GM12878 (cell line): ENCODE measurements around the gene ADORA2B. TPM values are rescaled to one million over a fixed set of nuclear protein-coding genes. Genes with fewer than 3 reads are reported as not detected.
A peak's percentile ranks its signal among the peaks of the same experiment; 100 is the strongest.

ENCODE experiments used
- ATAC-seq: fragments of 200-7000 bp; cut with Tn5 transposase; 3 replicates; pipeline ENCODE4 v1.9.1; 2020; ENCODE audit warnings: mild to moderate bottlenecking, moderate library complexity
- BruUV-seq: library from RNA; stranded (reverse); fragments of 400-500 nt; replicated peaks from 2 replicates; lab custom pipeline; 2021; lab: Mats Ljungman, UMichigan
- CTCF ChIA-PET: fragments of 300-600 bp; sonication (Branson Sonifier 250); formaldehyde crosslinking; extraction: SDS; loops from one replicate; lab custom pipeline; 2021; ENCODE audit warnings: inconsistent platforms; lab: Yijun Ruan, JAX
- POLR2A ChIA-PET: fragments of 350-600 bp; formaldehyde crosslinking; extraction: SDS; loops from one replicate; lab custom pipeline; 2021; ENCODE audit warnings: inconsistent platforms; lab: Charles Lee
- RAD21 ChIA-PET: fragments of 300-600 bp; sonication (Branson Sonifier 250); formaldehyde crosslinking; loops from one replicate; lab custom pipeline; 2023; ENCODE audit warnings: antibody characterized with exemption; ENCODE audit not compliant: unreplicated experiment; lab: Charles Lee
- SMC1A ChIA-PET: fragments of 300-600 bp; sonication (Branson Sonifier 250); formaldehyde crosslinking; loops from one replicate; lab custom pipeline; 2023; ENCODE audit not compliant: unreplicated experiment, uncharacterized antibody; lab: Charles Lee
- DNase-seq: peaks from one replicate; pipeline ENCODE4 v3.0.0-alpha.2; 2011; ENCODE audit warnings: low read depth, low spot score
- FAIRE-seq: peaks from 3 replicates; lab custom pipeline; 2011; peaks lifted over from hg19 to GRCh38; lab: Jason Lieb, UNC
- H2AFZ ChIP-seq: 2 replicates; pipeline ENCODE4 v1.6.0; 2011; ENCODE audit warnings: low read depth, low read length, control low read depth; ENCODE audit not compliant: control insufficient read depth
- H3K27ac ChIP-seq: 2 replicates; pipeline ENCODE4 v1.5.1; 2011; ENCODE audit warnings: control low read depth; ENCODE audit not compliant: control insufficient read depth, insufficient read depth
- H3K27me3 ChIP-seq, 2 experiments: replicated peaks in 1 of 2; 2 replicates each; pipeline versions ENCODE4 v1.6.0 to v1.6.1; 2011; ENCODE audit warnings: low read length in 1 of 2; ENCODE audit not compliant: control insufficient read depth in 2 of 2, insufficient read depth in 2 of 2
- H3K36me3 ChIP-seq, 2 experiments: 2 replicates each; pipeline ENCODE4 v1.5.1; 2011; ENCODE audit warnings: low read length in 1 of 2; ENCODE audit not compliant: control insufficient read depth in 2 of 2, insufficient read depth in 2 of 2
- H3K4me1 ChIP-seq: 2 replicates; pipeline ENCODE4 v1.6.1; 2011; ENCODE audit warnings: mild to moderate bottlenecking, low read length, moderate library complexity, mixed read lengths; ENCODE audit not compliant: control insufficient read depth, insufficient read depth
- H3K4me2 ChIP-seq: 2 replicates; pipeline ENCODE4 v1.6.0; 2011; ENCODE audit warnings: control low read depth; ENCODE audit not compliant: control insufficient read depth, insufficient read depth
- H3K4me3 ChIP-seq: fragments of 200-600 bp; sonication (generic); 2 replicates; pipeline ENCODE4 v1.5.1; 2016
- H3K79me2 ChIP-seq: 2 replicates; pipeline ENCODE4 v1.6.0; 2011; ENCODE audit warnings: low read length; ENCODE audit not compliant: control insufficient read depth, insufficient read depth
- H3K9ac ChIP-seq: 2 replicates; pipeline ENCODE4 v1.8.0; 2011; ENCODE audit warnings: low read length, control low read depth, mixed read lengths; ENCODE audit not compliant: control insufficient read depth, insufficient read depth
- H3K9me3 ChIP-seq: replicated peaks from 3 replicates; pipeline ENCODE4 v1.5.1; 2011; ENCODE audit warnings: mild to moderate bottlenecking, low read length; ENCODE audit not compliant: control insufficient read depth, insufficient read depth
- H4K20me1 ChIP-seq: 2 replicates; pipeline ENCODE4 v1.6.0; 2011; ENCODE audit not compliant: control insufficient read depth, insufficient read depth
- BRCA1 ChIP-seq: IDR thresholded peaks from 2 replicates; pipeline ENCODE4 v1.6.1; 2011; ENCODE audit warnings: low read depth, low read length, improper control_type of control experiment
- CREB1 ChIP-seq: IDR thresholded peaks from 2 replicates; pipeline ENCODE4 v1.6.1; 2012; ENCODE audit warnings: low read depth, mild to moderate bottlenecking, inconsistent platforms
- EZH2 ChIP-seq: IDR thresholded peaks from 2 replicates; pipeline ENCODE4 v1.6.1; 2012; ENCODE audit warnings: low read depth, mild to moderate bottlenecking, control low read depth, inconsistent platforms, low read length, borderline replicate concordance; ENCODE audit not compliant: control insufficient read depth
- JUNB ChIP-seq: IDR thresholded peaks from 2 replicates; pipeline ENCODE4 v1.6.1; 2016; ENCODE audit warnings: antibody characterized with exemption, mild to moderate bottlenecking
- MTA3 ChIP-seq: IDR thresholded peaks from 2 replicates; pipeline ENCODE4 v1.6.1; 2012; ENCODE audit warnings: low read length, inconsistent platforms, borderline replicate concordance
- POLR2AphosphoS5 ChIP-seq: IDR thresholded peaks from 2 replicates; pipeline ENCODE4 v1.6.1; 2011; ENCODE audit warnings: mild to moderate bottlenecking, low read length, inconsistent platforms
- SREBF2 ChIP-seq: IDR thresholded peaks from 2 replicates; pipeline ENCODE4 v1.6.1; 2012; ENCODE audit warnings: mild to moderate bottlenecking, low read length
- ZNF207 ChIP-seq: fragments of 450-650 bp; IDR thresholded peaks from 2 replicates; pipeline ENCODE4 v1.6.1; 2014; ENCODE audit warnings: antibody characterized with exemption, mild to moderate bottlenecking, borderline replicate concordance
- ZNF384 ChIP-seq: IDR thresholded peaks from 2 replicates; pipeline ENCODE4 v1.6.1; 2012; ENCODE audit warnings: low read depth, mild to moderate bottlenecking, low read length, improper control_type of control experiment, borderline replicate concordance
- WGBS: methylation state at CpG from one replicate; pipeline ENCODE4 v1.1.6; 2016; ENCODE audit warnings: low lambda C conversion rate; ENCODE audit not compliant: insufficient replicate concordance, insufficient coverage; ENCODE audit errors: missing lambda C conversion rate; 5-methylcytosine and 5-hydroxymethylcytosine counted together
- in situ Hi-C: fragments of 300-500 bp; cut with MboI; formaldehyde crosslinking; loops from 9 replicates; pipeline ENCODE4 v1.14.3; 2018; ENCODE audit warnings: mixed read lengths
- intact Hi-C: fragments of 100-400 bp; cut with micrococcal nuclease; formaldehyde crosslinking; loops from one replicate; pipeline ENCODE4 v1.14.2; 2022; ENCODE audit not compliant: unreplicated experiment
- polyA plus RNA-seq, 11 experiments: library from polyadenylated mRNA; depleted of rRNA in 4 of 11; unstranded in 6 of 11; stranded (reverse) in 5 of 11; fragments of >200 nt; fragmentation: Nextera tagmentation in 4 of 11; fragmentation: Illumina TruSeq in 1 of 11; extraction: Ambion mirVana in 4 of 11; extraction: Trizol in 1 of 11; gene quantifications; 1 replicate in 1 of 11; 2 replicates in 10 of 11; pipeline versions ENCODE4 v1.2.1 to v1.2.3, GENCODE V29; 2011 to 2016; ENCODE audit warnings: inconsistent platforms in 2 of 11, missing spikeins in 2 of 11, low read depth in 1 of 11
- total RNA-seq, 4 experiments: library from RNA; depleted of rRNA in 3 of 4; stranded (reverse); fragments of >200 nt in 3 of 4; fragmentation: Illumina TruSeq in 1 of 4; extraction: Trizol in 1 of 4; gene quantifications; 2 replicates each; pipeline versions ENCODE4 v1.2.1 to v1.2.3, GENCODE V29; 2013 to 2021
- TF ChIP-seq, protein P1 (sequence below): IDR thresholded peaks from 2 replicates; pipeline ENCODE4 v1.6.1; 2011; ENCODE audit warnings: borderline replicate concordance, low read depth, mild to moderate bottlenecking, moderate library complexity, low read length; ENCODE audit not compliant: insufficient read depth, poor library complexity, severe bottlenecking
- TF ChIP-seq, protein P2 (sequence below): fragments of 450-650 bp; IDR thresholded peaks from 2 replicates; pipeline ENCODE4 v1.6.1; 2016; ENCODE audit warnings: mild to moderate bottlenecking
- TF ChIP-seq, protein P3 (sequence below): fragments of 450-650 bp; formaldehyde crosslinking; IDR thresholded peaks from 2 replicates; pipeline ENCODE4 v1.4.0; 2020; ENCODE audit warnings: mild to moderate bottlenecking, moderate library complexity

ADORA2B gene
- total and polyA plus RNA-seq, 10 of the 15 experiments (the other 5 are each of a cell fraction or from before 2014, with no cell fraction given): 0.05 to 0.42 (median 0.17) TPM

DNA sequence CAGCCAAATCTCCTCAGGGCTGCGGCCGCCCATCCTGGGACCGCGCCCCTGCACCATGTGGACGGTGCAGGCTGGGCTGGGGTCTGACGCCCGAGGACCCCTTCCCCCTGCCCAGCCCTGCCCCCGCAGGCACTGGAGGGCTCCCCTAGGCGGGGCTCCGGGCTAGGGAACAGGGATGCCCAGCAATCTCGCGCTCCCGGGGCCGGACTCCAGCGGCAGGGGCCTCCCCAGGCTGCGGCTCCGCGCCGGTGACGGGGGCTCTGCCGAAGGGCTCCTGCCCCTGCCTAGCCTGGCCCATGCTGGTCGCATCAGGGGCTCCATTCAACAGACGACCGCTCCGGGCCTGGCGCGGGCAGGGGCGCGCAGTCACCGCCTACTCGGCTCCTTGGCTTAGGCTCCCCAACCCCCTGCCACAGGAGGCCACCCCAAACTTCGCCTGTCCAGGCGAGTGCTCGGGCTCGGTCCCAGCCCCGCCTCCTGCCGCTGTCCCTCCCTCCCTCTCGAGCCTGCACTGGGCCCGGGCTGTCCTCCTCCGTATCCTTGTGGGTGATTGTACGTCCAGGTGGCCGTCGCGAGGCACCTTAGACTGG is 27.4 kb upstream of the ADORA2B start:
- no peaks in the 10 kb centered on the region for H3K4me1 ChIP-seq
- TF ChIP-seq ZNF207 (no peak), EZH2 (no peak), SREBF2 (no peak), POLR2AphosphoS5 (no peak)
- TF ChIP-seq, protein P1, sequence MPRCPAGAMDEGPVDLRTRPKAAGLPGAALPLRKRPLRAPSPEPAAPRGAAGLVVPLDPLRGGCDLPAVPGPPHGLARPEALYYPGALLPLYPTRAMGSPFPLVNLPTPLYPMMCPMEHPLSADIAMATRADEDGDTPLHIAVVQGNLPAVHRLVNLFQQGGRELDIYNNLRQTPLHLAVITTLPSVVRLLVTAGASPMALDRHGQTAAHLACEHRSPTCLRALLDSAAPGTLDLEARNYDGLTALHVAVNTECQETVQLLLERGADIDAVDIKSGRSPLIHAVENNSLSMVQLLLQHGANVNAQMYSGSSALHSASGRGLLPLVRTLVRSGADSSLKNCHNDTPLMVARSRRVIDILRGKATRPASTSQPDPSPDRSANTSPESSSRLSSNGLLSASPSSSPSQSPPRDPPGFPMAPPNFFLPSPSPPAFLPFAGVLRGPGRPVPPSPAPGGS: no peak
- H3K9me3 ChIP-seq: no peaks in the 10 kb centered on the region; the same call in 1 of the 3 replicates
- H3K27ac ChIP-seq: no peak overlapping the region
- no peak overlapping the region for H3K4me3 ChIP-seq
- H4K20me1 ChIP-seq: no peaks in the 10 kb centered on the region
- intact Hi-C loops: no loop called here
- H3K9ac ChIP-seq: no peak overlapping the region
- no peak for FAIRE-seq
- ChIA-PET RAD21 (no interaction called here), SMC1A (no interaction called here), CTCF (no interaction called here), POLR2A (no interaction called here)
- no TSS peak for BruUV-seq
- in situ Hi-C loops: no loop called here
- no peaks in the 10 kb centered on the region for H3K79me2 ChIP-seq
- H3K27me3 ChIP-seq: peaks cover 0 to 2% of the 10 kb centered on the region in 2 experiments; a peak in 1 of 4 replicates
- peak; percentile 15; the same call in 1 of the 3 replicates for ATAC-seq
- 40% methylated on average over 25 of the region's 44 CpGs for WGBS
- no peak overlapping the region for H2AFZ ChIP-seq
- no peaks in the 10 kb centered on the region for H3K36me3 ChIP-seq
- no peak for DNase-seq
- no peak overlapping the region for H3K4me2 ChIP-seq

DNA sequence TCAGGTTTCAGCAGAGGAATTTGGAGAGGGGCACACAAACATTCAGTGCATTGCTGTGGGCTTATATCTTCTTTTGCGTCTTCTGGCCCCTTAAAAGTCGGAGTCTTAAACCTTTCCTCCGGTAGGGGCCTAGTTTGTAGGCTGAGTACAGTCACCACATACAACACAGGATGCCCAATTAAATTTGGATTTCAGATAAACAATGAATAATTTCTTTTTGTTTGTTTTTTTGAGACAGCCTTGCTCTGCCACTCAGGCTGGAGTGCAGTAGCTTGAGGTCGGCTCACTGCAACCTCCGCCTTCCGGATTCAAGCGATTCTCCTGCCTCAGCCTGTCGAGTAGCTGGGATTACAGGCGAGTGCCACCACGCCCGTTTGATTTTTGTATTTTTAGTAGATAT is 26.7 kb upstream of the ADORA2B start:
- WGBS: 52% methylated on average over 11 of the region's 11 CpGs
- no peaks in the 10 kb centered on the region for H3K79me2 ChIP-seq
- ATAC-seq (no peak), FAIRE-seq (no peak), DNase-seq (no peak)
- H3K27ac ChIP-seq: no peak overlapping the region
- intact Hi-C loops: no loop called here
- H3K9me3 ChIP-seq: no peaks in the 10 kb centered on the region; the same call in 1 of the 3 replicates
- ChIA-PET CTCF (no interaction called here), SMC1A (no interaction called here), RAD21 (no interaction called here), POLR2A (no interaction called here)
- no peaks in the 10 kb centered on the region for H3K36me3 ChIP-seq
- no peak for TF ChIP-seq JUNB
- TF ChIP-seq BRCA1: no peak
- no peak for TF ChIP-seq CREB1
- TF ChIP-seq ZNF384: no peak
- TF ChIP-seq, protein P2, sequence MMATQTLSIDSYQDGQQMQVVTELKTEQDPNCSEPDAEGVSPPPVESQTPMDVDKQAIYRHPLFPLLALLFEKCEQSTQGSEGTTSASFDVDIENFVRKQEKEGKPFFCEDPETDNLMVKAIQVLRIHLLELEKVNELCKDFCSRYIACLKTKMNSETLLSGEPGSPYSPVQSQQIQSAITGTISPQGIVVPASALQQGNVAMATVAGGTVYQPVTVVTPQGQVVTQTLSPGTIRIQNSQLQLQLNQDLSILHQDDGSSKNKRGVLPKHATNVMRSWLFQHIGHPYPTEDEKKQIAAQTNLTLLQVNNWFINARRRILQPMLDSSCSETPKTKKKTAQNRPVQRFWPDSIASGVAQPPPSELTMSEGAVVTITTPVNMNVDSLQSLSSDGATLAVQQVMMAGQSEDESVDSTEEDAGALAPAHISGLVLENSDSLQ: no peak
- TF ChIP-seq, protein P3, sequence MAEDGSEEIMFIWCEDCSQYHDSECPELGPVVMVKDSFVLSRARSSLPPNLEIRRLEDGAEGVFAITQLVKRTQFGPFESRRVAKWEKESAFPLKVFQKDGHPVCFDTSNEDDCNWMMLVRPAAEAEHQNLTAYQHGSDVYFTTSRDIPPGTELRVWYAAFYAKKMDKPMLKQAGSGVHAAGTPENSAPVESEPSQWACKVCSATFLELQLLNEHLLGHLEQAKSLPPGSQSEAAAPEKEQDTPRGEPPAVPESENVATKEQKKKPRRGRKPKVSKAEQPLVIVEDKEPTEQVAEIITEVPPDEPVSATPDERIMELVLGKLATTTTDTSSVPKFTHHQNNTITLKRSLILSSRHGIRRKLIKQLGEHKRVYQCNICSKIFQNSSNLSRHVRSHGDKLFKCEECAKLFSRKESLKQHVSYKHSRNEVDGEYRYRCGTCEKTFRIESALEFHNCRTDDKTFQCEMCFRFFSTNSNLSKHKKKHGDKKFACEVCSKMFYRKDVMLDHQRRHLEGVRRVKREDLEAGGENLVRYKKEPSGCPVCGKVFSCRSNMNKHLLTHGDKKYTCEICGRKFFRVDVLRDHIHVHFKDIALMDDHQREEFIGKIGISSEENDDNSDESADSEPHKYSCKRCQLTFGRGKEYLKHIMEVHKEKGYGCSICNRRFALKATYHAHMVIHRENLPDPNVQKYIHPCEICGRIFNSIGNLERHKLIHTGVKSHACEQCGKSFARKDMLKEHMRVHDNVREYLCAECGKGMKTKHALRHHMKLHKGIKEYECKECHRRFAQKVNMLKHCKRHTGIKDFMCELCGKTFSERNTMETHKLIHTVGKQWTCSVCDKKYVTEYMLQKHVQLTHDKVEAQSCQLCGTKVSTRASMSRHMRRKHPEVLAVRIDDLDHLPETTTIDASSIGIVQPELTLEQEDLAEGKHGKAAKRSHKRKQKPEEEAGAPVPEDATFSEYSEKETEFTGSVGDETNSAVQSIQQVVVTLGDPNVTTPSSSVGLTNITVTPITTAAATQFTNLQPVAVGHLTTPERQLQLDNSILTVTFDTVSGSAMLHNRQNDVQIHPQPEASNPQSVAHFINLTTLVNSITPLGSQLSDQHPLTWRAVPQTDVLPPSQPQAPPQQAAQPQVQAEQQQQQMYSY: no peak
- no peak for TF ChIP-seq MTA3
- no peak overlapping the region for H3K4me2 ChIP-seq
- H3K4me1 ChIP-seq: no peaks in the 10 kb centered on the region
- peaks cover 0 to 2% of the 10 kb centered on the region in 2 experiments; a peak in 1 of 4 replicates for H3K27me3 ChIP-seq
- H4K20me1 ChIP-seq: no peaks in the 10 kb centered on the region
- no TSS peak for BruUV-seq
- no peak overlapping the region for H2AFZ ChIP-seq
- in situ Hi-C loops: no loop called here
- H3K4me3 ChIP-seq: no peak overlapping the region
- H3K9ac ChIP-seq: no peak overlapping the region
